ENCODE measurements around the gene UTP14C.
"Not testable (repeated sequence)": the region's sequence is repeated elsewhere in the genome, so short reads cannot be mapped to it uniquely, and the experiment has no call there.

Gene UTP14C

DNA sequence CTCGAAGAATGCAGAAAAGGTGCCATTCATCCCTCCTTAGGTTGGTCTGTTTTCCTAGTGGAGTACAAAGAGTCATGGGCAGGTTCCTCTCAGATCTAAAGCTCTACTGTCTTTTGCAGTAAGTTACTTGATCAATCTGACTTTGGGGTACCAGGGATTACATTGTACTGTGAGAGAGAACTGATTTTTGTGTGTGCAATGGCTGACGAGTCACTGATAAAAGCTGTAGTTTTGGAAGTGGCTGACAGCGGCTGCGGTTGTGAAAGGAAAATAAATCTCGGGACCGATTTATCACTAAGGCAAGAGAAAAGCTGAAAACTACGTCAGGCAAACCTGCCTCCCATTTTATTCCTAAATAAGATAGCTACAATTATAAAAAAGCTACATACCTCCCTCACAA is 26.9 kb downstream of the UTP14C start:
- no peak for DNase-seq

DNA sequence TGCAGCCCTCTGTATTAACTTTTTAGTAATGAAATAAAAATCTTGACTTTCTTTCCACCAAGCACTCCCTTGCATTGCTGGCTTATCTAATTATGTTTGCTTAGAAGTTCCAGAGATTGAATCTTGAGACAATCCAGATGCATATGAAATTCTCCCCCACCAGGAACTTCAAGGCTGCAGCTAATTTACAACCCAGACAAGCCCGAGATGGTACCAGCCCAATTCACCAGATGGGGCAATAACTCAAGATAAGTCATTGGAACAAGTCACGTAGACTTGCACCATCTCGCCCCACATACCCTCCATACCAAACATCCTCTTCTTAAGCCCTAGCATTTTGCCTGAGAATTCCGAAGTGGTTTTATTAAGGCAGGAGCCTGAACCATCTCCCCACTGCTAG is 29.0 kb downstream of the UTP14C start:
- DNase-seq, result no peak

DNA sequence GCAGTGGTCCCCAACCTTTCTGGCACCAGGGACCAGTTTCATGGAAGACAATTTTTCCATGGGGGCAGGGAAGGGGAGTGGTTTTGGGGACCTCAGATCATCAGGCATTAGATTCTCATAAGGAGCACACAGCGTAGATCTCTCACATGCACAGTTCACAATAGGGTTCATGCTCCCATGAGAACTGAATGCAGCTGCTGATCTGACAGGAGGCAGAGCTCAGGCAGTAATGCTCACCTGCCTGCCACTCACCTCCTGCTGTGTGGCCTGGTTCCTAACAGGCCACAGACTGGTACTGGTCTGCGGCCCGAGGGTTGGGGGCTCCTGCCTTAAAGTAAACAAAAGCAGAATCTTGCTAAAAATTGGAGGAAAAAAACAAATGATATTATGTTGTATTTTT is 36.6 kb downstream of the UTP14C start:
- not testable (repeated sequence) for DNase-seq

DNA sequence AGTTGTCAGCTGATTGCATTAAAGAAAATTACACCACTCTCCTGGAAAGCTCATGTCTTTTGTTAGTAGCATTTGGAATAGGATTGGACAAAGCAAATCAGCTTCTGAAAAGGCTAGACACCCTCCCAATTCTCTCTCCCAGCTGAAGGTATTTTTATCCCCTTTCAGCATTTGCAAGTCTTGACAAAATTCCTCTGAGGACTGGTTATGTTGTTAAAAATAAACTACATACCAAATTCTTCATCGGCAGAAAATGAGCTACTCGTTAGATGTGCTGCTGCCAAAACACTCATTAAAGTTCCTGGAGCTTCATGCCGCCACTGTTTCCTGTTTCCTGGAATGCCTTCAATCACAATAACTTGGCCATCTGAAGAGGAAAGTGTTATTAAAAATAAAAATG is 37.1 kb downstream of the UTP14C start:
- no peak for DNase-seq

DNA sequence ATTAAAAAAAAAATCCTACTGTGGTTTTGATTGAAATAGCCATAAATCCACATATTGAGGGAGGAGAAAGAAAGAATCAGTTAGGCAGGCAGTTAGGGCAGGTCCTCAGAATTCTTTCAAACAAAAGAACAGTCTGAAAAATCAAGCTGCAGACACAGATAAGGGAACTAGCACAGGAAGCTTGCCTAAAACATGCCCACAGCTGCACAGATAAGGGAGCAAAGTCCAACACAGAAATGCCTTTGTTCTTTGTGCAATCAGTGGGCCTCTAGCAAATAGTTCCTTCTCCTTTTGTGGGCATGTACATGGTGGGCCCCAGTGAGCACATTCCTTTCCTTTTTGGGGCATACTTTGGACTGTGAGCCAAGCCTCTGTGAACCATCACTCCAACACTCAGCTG is 42.7 kb downstream of the UTP14C start:
- DNase-seq, result no peak

DNA sequence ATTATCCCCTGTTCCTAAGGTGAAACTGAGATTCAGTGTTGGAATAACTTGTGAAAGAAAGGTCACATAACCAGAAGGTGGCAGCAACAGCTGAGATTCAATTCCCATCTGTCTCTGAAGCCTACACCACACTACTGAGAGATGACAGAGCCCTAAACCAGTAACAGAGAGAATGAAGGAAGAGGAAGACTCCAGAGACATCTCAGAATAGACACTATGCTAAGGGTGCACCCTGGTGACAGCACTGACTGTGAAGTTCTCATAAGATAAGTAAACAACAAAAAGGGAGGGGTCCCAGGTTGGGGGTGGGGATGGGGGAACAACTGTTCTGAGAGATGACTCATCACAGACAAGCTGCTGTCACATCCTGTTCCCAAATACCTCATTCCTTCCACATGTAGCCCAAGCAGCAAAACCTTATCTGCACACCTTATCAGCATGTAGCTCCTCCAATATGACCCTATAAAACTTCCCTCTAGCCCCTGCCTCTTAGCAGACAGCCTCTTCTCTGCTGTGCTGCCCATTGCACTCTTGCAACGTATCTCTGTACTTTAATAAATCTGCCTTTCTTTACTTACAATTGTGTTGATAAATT is 46.5 kb downstream of the UTP14C start:
- DNase-seq, result peak; percentile 37

All from stimulated activated CD4-positive, alpha-beta T cell treated with anti-CD3 and anti-CD28 coated beads, Interleukin-15, amount 100 ng/mL, for 24 hours (primary cell).